Urothelium cell line (cell line): Measurements from ENCODE around the gene TMEM109.

Experiments used
- DNase-seq: peaks from one replicate; pipeline ENCODE4 v3.0.0; 2011; ENCODE audit warnings: low spot score, mixed read lengths
- FAIRE-seq: peaks from 2 replicates; lab custom pipeline; 2011; peaks lifted over from hg19 to GRCh38; lab: Jason Lieb, UNC

Gene TMEM109

GRCh38 chr11:60939301-60939700, 25.3 kb downstream of the TMEM109 start:
- FAIRE-seq (no peak), DNase-seq (no peak)

GRCh38 chr11:60939855-60940254, 25.9 kb downstream of the TMEM109 start:
- DNase-seq (no peak), FAIRE-seq (no peak)

GRCh38 chr11:60941371-60942119, 27.6 kb downstream of the TMEM109 start:
- no peak for FAIRE-seq

GRCh38 chr11:60942219-60942618, 28.3 kb downstream of the TMEM109 start:
- DNase-seq (no peak), FAIRE-seq (no peak)

More at GRCh38 chr11:60941371-60942119, 27.6 kb downstream of the TMEM109 start:
- DNase-seq, result no peak

GRCh38 chr11:60942970-60943565, 29.1 kb downstream of the TMEM109 start:
- FAIRE-seq (no peak), DNase-seq (no peak)

- no peak for FAIRE-seq
- no peak for DNase-seq
Observed at GRCh38 chr11:60944490-60945294, 30.7 kb downstream of the TMEM109 start.

- DNase-seq, result no peak
- no peak for FAIRE-seq
Observed at GRCh38 chr11:60945295-60945667, 31.3 kb downstream of the TMEM109 start.

- no peak for DNase-seq
- FAIRE-seq, result no peak
Observed at GRCh38 chr11:60946601-60947264, 32.8 kb downstream of the TMEM109 start.

GRCh38 chr11:60947700-60948099, 33.7 kb downstream of the TMEM109 start:
- no peak for DNase-seq
- no peak for FAIRE-seq

- DNase-seq (no peak), FAIRE-seq (no peak)
Observed at GRCh38 chr11:60948250-60948649, 34.3 kb downstream of the TMEM109 start.

- FAIRE-seq (no peak), DNase-seq (no peak)
Observed at GRCh38 chr11:60950024-60950423, 36.1 kb downstream of the TMEM109 start.

- FAIRE-seq, result no peak
- no peak for DNase-seq
Observed at GRCh38 chr11:60950933-60951605, 37.1 kb downstream of the TMEM109 start.

GRCh38 chr11:60951606-60951903, 37.6 kb downstream of the TMEM109 start:
- DNase-seq (no peak), FAIRE-seq (no peak)

- FAIRE-seq (no peak), DNase-seq (peak; percentile 37)
Observed at GRCh38 chr11:60951904-60952741, 38.2 kb downstream of the TMEM109 start, which contains the start of gene SLC15A3. Gene SLC15A3, minus strand, starts transcription at chr11:60952176. Its CDS starts 625 bp downstream, at chr11:60951551.

GRCh38 chr11:60952742-60953170, 38.8 kb downstream of the TMEM109 start:
- FAIRE-seq, result no peak
- DNase-seq, result no peak

- FAIRE-seq (no peak), DNase-seq (no peak)
Observed at GRCh38 chr11:60953781-60954180, 39.8 kb downstream of the TMEM109 start.

GRCh38 chr11:60954421-60954820, 40.5 kb downstream of the TMEM109 start:
- no peak for FAIRE-seq
- no peak for DNase-seq

- FAIRE-seq, result no peak
- DNase-seq, result no peak
Observed at GRCh38 chr11:60955571-60955970, 41.6 kb downstream of the TMEM109 start.

- FAIRE-seq (no peak), DNase-seq (no peak)
Observed at GRCh38 chr11:60957188-60957587, 43.2 kb downstream of the TMEM109 start.

GRCh38 chr11:60959431-60959830, 45.5 kb downstream of the TMEM109 start:
- DNase-seq (no peak), FAIRE-seq (no peak)
